IMR-90 (cell line): Measurements from ENCODE around the gene PDK1. TPM values are rescaled to one million over a fixed set of nuclear protein-coding genes. Genes with fewer than 3 reads are reported as not detected.
"Not testable (repeated sequence)": the region's sequence is repeated elsewhere in the genome, so short reads cannot be mapped to it uniquely, and the experiment has no call there.

Experiments
- ATAC-seq: fragments of 200-7000 bp; cut with Tn5 transposase; 2 replicates; pipeline ENCODE4 v1.9.1; 2020; ENCODE audit warnings: low read depth, mild to moderate bottlenecking, moderate library complexity
- BruUV-seq: library from RNA; stranded (reverse); fragments of 400-500 nt; replicated peaks from 2 replicates; lab custom pipeline; 2021; lab: Mats Ljungman, UMichigan
- CTCF ChIA-PET: fragments of 300-600 bp; formaldehyde crosslinking; extraction: SDS; loops from one replicate; lab custom pipeline; 2021; ENCODE audit warnings: antibody characterized with exemption; lab: Yijun Ruan, JAX
- POLR2A ChIA-PET: fragments of 300-600 bp; sonication (Branson Sonifier 250); formaldehyde crosslinking; loops from one replicate; lab custom pipeline; 2022; ENCODE audit warnings: antibody characterized with exemption; ENCODE audit not compliant: unreplicated experiment; lab: Charles Lee
- DNase-seq: peaks from one replicate; pipeline ENCODE4 v3.0.0; 2013
- H2AFZ ChIP-seq: replicated peaks from 2 replicates; pipeline ENCODE3; 2013; ENCODE audit warnings: low read length, mild to moderate bottlenecking; ENCODE audit not compliant: poor library complexity
- H2AK5ac ChIP-seq: 2 replicates; pipeline ENCODE4 v1.6.1; 2013; ENCODE audit warnings: low read depth, low read length, inconsistent platforms
- H2AK9ac ChIP-seq: replicated peaks from 2 replicates; pipeline ENCODE3; 2013; ENCODE audit warnings: mild to moderate bottlenecking, low read depth, low read length, moderate library complexity; ENCODE audit not compliant: poor library complexity
- H2BK120ac ChIP-seq: 2 replicates; pipeline ENCODE4 v1.6.1; 2013; ENCODE audit warnings: low read depth, low read length, inconsistent platforms
- H2BK15ac ChIP-seq: 3 replicates; pipeline ENCODE4 v1.6.1; 2013; ENCODE audit warnings: low read depth, low read length, inconsistent platforms
- H2BK20ac ChIP-seq: 2 replicates; pipeline ENCODE4 v1.6.1; 2013; ENCODE audit warnings: low read depth, mild to moderate bottlenecking, inconsistent platforms, low read length, moderate library complexity
- H2BK5ac ChIP-seq: 2 replicates; pipeline ENCODE4 v1.6.1; 2013; ENCODE audit warnings: mild to moderate bottlenecking, low read depth, low read length, inconsistent platforms; ENCODE audit not compliant: poor library complexity, severe bottlenecking
- H3K14ac ChIP-seq: replicated peaks from 2 replicates; pipeline ENCODE4 v1.6.1; 2013; ENCODE audit warnings: low read depth, low read length, inconsistent platforms
- H3K18ac ChIP-seq: 2 replicates; pipeline ENCODE4 v1.6.1; 2013; ENCODE audit warnings: low read depth, low read length, control low read depth
- H3K23ac ChIP-seq: 2 replicates; pipeline ENCODE4 v1.6.1; 2013; ENCODE audit warnings: low read depth, low read length, inconsistent platforms
- H3K27ac ChIP-seq: 2 replicates; pipeline ENCODE4 v1.5.1; 2013; ENCODE audit warnings: mild to moderate bottlenecking, control low read depth, low read length; ENCODE audit not compliant: insufficient read depth
- H3K27me3 ChIP-seq: 2 replicates; pipeline ENCODE4 v1.6.1; 2013; ENCODE audit warnings: low read length; ENCODE audit not compliant: control insufficient read depth, insufficient read depth
- H3K36me3 ChIP-seq: 2 replicates; pipeline ENCODE4 v1.6.1; 2013; ENCODE audit warnings: low read length, mixed read lengths; ENCODE audit not compliant: control insufficient read depth, insufficient read depth
- H3K4ac ChIP-seq: 2 replicates; pipeline ENCODE4 v1.6.1; 2013; ENCODE audit warnings: low read depth, low read length, inconsistent platforms
- H3K4me1 ChIP-seq: 2 replicates; pipeline ENCODE4 v1.6.1; 2013; ENCODE audit warnings: low read length, mixed read lengths; ENCODE audit not compliant: control insufficient read depth, insufficient read depth
- H3K4me2 ChIP-seq: 2 replicates; pipeline ENCODE4 v1.6.1; 2013; ENCODE audit warnings: low read depth, mild to moderate bottlenecking, control low read depth, low read length, moderate library complexity
- H3K4me3 ChIP-seq: 2 replicates; pipeline ENCODE4 v1.5.1; 2013; ENCODE audit warnings: low read depth, mild to moderate bottlenecking, control low read depth, low read length, moderate library complexity; ENCODE audit not compliant: insufficient read depth
- H3K56ac ChIP-seq: 2 replicates; pipeline ENCODE4 v1.6.1; 2013; ENCODE audit warnings: low read length, inconsistent platforms; ENCODE audit not compliant: insufficient read depth; ENCODE audit errors: extremely low read depth
- H3K79me1 ChIP-seq, 2 experiments: 2 replicates each; pipeline ENCODE4 v1.6.1; 2013; ENCODE audit warnings: low read length in 2 of 2, inconsistent platforms in 1 of 2, low read depth in 1 of 2
- H3K9ac ChIP-seq: 2 replicates; pipeline ENCODE4 v1.6.1; 2013; ENCODE audit warnings: low read depth, low read length, control low read depth
- H3K9me1 ChIP-seq: 2 replicates; pipeline ENCODE4 v1.6.1; 2013; ENCODE audit warnings: low read length, inconsistent platforms; ENCODE audit not compliant: insufficient read depth
- H3K9me3 ChIP-seq: 2 replicates; pipeline ENCODE4 v1.6.1; 2013; ENCODE audit warnings: low read length; ENCODE audit not compliant: control insufficient read depth, insufficient read depth
- H4K20me1 ChIP-seq: 2 replicates; pipeline ENCODE4 v1.6.1; 2013; ENCODE audit warnings: low read length, inconsistent platforms; ENCODE audit not compliant: insufficient read depth
- H4K5ac ChIP-seq: 2 replicates; pipeline ENCODE4 v1.6.1; 2013; ENCODE audit warnings: mild to moderate bottlenecking, low read depth, low read length, control low read depth
- H4K8ac ChIP-seq, 2 experiments: 2 replicates each; pipeline ENCODE4 v1.6.1; 2013; ENCODE audit warnings: low read depth in 2 of 2, low read length in 2 of 2, control low read depth in 1 of 2, inconsistent platforms in 1 of 2
- H4K91ac ChIP-seq: 2 replicates; pipeline ENCODE4 v1.6.1; 2013; ENCODE audit warnings: low read depth, low read length, inconsistent platforms; ENCODE audit not compliant: insufficient read depth
- WGBS, 2 experiments: methylation state at CpG; one replicate each; pipeline versions ENCODE4 v1.1.5 to v1.1.7; 2013; ENCODE audit warnings: missing lambda C conversion rate in 2 of 2; ENCODE audit not compliant: insufficient read length in 1 of 2; ENCODE audit errors: extremely low coverage in 2 of 2; 5-methylcytosine and 5-hydroxymethylcytosine counted together
- dilution Hi-C: fragments of 300-500 bp; cut with HindIII; formaldehyde crosslinking; loops from one replicate; pipeline ENCODE4 v1.14.3; 2018; ENCODE audit warnings: low sequenced_read_pairs; ENCODE audit not compliant: unreplicated experiment
- in situ Hi-C: fragments of 300-500 bp; cut with MboI; formaldehyde crosslinking; loops from 3 replicates; pipeline ENCODE4 v1.14.3; 2019; ENCODE audit warnings: low sequenced_read_pairs, inconsistent platforms, mixed read lengths
- intact Hi-C: fragments of 100-400 bp; cut with micrococcal nuclease; formaldehyde crosslinking; loops from 2 replicates; pipeline ENCODE4 v1.10.0; 2022
- polyA plus RNA-seq, 3 experiments: library from polyadenylated mRNA; depleted of rRNA; stranded (reverse); fragments of >200 nt; gene quantifications; 2 replicates each; pipeline ENCODE4 v1.2.3, GENCODE V29; 2012; ENCODE audit warnings: low replicate concordance in 1 of 3
- total RNA-seq: library from RNA; depleted of rRNA; stranded (reverse); fragments of >200 nt; gene quantifications from 2 replicates; pipeline ENCODE4 v1.2.3, GENCODE V29; 2012

PDK1 gene
- total and polyA plus RNA-seq, 2 of the 4 experiments (the other 2 are of a cell fraction), result 38.1 to 85.9 TPM

GRCh38 chr2:172532461-172532860, 23.4 kb upstream of the PDK1 start:
- POLR2A ChIA-PET, DNase-seq, H2AFZ ChIP-seq, H2BK20ac ChIP-seq, ATAC-seq, in situ Hi-C loops, H3K14ac ChIP-seq, dilution Hi-C loops, H3K23ac ChIP-seq, H3K27ac ChIP-seq, H2BK15ac ChIP-seq, intact Hi-C loops, H4K91ac ChIP-seq, H3K18ac ChIP-seq, H2BK5ac ChIP-seq, H3K9me1 ChIP-seq, CTCF ChIA-PET, H2AK9ac ChIP-seq, BruUV-seq, H3K27me3 ChIP-seq, H3K4ac ChIP-seq, H3K9me3 ChIP-seq, H3K36me3 ChIP-seq, H4K5ac ChIP-seq, H3K79me1 ChIP-seq, H3K4me1 ChIP-seq, H3K4me3 ChIP-seq, H2AK5ac ChIP-seq, H4K20me1 ChIP-seq, H3K56ac ChIP-seq, H3K4me2 ChIP-seq, H3K9ac ChIP-seq, H4K8ac ChIP-seq, H2BK120ac ChIP-seq: not testable (repeated sequence)
- WGBS, 2 experiments, result no CpG with 5 or more reads among the region's 2 CpGs
